NCI-H748 (cell line): Measurements from ENCODE around the gene TCF7.

Experiments
- DNase-seq: peaks from one replicate; lab custom pipeline; 2025; ENCODE audit not compliant: unreplicated experiment; lab: John Stamatoyannopoulos, UW

TCF7 gene

DNA sequence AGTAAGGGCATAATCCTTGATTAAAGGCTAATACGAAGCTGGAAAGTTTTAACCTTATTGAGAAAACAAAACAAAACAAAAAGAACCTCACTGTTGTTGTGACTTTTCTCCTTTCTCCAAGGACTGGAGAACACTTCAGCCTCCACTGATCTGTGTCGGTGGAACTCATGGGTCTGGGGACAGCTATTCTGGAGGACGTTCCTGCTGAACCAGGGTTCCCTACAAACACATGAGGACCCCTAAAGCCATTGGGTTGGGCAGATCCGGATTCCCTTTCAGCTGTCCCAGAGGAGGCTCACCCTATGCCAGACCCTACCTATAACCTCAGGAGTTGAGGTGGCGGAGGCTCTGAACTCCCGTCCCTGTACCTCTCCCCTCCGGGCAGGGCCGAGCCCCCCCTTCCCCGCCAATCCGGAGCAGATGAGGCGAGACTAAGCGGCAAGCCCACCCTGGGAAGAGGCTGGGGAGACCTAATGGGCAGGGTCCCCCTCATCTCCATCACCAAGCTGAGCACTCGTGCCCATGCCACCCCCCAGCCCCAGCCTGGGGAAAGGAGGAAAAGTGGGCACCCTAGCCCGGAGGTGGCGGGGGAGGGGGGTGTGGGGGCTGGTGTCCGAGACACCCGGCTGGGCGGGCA is 1.6 kb upstream of the TCF7 start:
- no peak for DNase-seq

DNA sequence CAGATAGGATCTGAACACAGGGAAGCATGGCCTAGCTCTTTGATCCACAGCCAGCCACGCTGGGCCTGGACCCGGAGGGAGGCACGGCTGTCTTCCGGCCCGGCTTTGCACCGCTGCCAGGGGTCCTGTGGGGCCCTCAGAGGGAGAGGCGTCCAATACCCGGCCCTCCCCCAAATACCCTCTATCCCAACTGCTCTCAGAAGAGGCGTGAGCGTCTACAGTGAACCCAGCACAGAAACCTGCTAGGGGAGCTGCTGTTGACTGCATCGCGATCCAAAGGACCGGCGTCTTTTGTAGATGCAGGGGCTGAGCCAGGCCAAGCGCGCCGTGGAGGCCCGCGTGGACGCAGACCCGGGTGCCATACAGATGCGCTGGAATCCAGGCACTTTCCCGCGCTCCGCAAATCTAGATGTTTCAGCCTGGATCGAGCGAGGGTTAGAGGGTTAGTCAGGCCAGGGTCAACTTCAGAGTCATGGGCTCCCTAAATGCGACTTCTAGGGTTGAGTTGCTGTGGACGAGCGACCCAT is 1.1 kb upstream of the TCF7 start:
- DNase-seq, result peak; percentile 7

DNA sequence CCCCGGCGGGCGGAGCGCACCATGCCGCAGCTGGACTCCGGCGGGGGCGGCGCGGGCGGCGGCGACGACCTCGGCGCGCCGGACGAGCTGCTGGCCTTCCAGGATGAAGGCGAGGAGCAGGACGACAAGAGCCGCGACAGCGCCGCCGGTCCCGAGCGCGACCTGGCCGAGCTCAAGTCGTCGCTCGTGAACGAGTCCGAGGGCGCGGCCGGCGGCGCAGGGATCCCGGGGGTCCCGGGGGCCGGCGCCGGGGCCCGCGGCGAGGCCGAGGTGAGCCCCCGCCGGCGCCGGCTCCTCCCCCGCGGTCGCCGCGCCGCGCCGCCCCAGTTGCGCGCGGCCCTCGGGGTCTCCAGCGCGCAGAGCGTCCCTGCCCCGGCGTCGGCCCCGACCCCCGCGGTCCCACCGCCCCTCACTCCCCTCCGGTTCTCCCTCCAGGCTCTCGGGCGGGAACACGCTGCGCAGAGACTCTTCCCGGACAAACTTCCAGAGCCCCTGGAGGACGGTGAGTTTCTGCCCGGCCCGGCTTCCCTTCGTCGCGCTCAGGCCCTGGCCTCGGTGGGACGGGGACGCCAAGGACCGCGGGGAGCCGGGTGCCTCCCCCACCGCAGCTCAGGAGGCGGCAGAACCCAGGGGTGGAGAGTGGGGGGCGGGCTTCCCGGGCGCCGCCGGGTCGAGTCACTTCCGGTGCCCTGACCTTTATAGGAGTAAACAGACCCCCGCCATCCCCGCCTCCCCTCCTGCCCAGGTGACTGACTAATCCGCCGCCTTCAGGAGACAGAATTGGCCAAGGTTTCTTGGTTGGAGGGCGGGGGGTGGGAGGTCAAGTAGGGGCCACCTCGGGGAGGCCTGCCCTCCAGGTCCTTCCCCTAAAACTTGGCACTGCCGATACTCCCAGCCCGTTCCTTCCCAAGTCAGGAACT is 665 bp downstream of the TCF7 start:
- peak; percentile 59 for DNase-seq

DNA sequence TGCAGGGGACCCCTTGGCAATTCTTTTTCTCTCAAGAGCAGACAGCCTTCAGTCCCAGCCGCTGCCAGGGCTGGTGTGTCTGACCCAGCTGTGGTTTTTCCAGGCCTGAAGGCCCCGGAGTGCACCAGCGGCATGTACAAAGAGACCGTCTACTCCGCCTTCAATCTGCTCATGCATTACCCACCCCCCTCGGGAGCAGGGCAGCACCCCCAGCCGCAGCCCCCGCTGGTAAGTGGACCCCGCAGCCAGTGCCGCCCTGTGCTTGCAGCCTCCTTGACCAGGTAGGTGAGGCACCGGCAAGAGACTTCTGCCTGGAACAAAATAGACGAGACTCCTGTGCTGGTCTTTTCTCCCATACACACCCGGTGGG is 1.3 kb downstream of the TCF7 start:
- peak; percentile 41 for DNase-seq

DNA sequence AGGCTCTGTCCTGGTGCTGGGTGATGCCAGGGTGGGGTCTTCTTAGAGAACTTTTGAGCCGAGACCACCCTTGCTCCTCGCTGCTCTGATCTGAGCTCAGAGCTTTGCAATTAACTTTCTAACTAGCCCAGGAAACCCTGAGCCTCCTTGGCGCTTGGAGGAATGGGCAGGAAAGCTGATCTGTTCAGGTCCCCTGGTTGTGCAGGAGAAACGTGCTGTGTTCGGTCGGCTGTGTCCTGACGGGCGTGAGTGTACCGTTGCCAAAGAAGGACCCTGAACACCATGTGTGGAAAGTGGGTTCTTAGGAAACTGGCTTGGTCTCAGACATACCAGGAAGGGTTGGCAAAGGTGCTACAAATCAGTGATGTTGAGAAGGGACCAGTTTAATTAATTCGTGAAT is 1.8 kb downstream of the TCF7 start:
- DNase-seq, result no peak

DNA sequence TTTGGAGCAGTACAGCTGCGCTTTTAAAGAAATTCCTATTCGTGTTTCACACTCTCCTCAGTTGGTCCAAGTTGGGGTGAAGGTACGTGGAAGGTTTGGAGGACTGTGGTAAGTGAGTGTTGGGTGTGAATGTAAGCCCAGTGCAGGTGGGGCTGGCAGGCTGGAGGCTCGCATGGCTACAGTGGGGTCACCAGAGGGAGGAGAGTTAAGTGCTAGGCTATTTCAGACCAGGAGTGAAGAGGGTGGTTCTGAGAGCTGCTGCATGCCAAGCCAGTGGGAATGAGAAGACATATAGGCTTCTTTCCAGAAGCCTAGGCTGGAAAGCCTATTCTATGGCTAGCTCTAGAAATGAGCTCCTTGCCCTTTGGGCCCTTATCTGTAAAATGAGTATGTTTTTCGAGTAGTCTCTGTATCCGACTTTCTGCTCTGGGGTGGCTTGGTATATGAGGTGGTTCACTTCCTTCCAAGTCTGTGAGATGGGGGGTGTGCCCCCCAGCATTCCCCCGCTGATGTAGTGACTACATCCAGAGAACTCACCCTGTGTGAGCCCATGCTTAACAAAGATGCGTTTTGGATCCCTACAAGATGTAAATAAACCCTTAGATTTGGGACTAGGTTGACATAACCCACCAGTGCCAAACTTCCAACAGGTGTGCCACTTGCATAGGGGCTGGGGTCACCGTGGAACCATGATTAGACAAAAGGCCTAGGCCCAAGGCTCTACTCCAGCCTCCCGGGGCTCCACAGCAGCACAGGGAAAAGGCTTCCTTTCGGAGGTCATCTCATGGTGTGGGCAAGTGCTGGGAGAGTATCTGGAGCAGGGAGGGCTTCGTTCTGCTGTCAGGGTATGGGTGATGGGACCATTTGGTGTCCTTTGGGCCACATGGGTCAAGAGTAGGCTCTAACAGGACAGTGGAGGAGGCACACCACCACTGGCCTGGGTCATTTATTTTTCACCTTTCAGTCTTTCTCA is 2.6 kb downstream of the TCF7 start:
- DNase-seq, result no peak

DNA sequence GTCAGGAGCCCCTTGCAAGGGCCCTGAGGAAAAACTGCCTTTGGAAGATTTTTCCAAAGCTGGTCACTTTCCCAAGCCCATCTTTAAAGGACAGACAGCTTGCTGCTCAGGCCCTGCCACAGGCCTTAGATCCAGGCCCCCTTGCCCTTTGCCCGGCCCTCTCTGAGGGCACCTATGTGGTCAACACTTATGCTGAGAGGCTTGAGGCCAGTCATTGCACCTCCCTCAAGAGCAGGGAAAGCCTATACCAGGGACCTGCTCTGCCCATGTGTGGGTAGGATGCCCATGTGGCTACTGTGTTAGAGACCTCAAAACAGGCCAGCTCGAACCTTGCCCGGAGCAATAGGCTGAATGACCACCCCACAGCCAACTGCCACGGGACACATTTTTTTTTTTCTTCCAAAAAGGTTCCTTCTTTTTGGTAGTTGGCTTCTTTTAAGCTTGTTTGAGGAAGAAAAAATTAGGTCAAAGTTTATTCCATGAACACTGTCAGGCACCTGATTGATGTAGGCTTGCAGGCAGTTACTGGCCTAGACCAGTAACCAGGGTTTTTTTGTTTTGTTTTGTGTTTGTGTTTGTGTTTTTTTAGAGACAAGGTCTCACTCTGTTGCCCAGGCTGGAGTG is 3.8 kb downstream of the TCF7 start:
- no peak for DNase-seq

DNA sequence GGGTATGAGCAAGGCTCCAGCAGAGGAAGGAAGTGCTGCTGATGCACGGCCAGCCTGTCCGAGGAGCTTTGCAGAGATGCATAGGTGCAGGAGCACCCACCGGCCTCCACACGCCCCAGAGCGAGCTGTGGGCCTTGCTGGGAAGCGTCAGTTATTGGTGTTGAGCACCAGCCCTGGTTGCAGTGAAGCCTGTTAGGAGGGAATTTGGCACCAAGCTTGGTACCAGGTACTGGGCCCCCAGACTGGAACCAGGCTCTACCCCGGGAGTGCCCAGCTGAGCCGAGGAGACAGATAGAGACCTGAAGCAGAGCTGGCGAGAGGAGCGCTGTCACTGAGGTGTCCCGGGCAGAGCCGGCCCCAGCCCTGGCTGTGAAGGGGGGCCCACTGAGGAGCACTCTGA is 5.2 kb downstream of the TCF7 start:
- DNase-seq, result no peak

DNA sequence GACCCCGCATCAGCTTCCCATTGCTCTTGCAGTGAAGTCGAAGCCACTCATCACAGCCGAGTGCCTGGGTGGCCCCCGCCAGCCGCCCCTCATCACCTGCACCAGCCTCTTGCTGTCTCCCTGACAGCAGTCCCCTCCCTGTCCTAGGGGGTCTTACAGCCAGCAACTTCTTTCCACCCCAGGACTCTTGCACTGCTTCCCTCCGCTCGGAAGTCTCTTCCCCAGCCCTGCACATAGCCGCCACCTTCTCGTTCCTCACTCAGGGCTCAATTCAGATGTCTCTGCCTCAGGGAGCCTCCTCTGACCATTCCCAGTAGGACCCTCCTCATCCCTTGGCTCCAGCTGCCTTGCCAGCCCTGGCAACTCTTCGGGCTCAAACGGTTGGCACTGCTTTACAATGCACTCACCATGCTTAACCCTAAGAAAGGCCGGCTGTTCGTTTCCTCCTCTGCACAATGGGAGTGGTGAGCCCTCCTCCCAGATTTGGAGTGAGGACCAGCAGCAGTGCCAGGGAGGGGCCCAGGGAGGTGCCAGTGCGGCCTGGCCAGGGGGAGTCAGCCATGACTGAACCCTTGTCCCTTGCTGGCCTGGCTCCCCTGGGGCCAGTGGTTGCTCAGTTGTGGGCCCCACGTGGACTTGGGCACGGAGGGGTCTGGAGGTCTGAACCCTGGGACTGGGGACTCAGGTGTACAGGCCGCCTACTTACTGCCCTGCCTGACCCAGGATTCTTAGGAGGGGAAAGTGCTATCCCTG is 6.1 kb downstream of the TCF7 start:
- no peak for DNase-seq

DNA sequence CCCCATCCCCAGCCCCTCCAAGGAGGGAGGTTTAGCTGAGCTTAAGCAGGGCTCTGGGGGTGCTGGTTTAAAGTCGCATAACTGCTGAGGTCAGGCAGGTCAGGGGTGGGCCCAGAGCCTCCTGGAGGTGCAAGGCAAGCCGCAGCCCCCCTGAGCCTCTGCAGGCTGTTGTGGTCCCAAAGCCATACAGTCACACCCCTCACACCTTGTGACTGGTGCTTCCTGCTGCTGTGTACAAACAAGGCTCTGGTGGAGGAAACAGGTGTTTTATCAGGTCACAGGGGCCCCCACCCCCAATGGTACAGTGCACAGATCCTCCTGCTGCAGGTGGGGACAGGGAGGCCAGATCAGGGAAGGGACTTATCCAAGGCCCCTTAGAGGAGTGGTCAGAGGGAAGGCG is 8.0 kb downstream of the TCF7 start:
- no peak for DNase-seq

DNA sequence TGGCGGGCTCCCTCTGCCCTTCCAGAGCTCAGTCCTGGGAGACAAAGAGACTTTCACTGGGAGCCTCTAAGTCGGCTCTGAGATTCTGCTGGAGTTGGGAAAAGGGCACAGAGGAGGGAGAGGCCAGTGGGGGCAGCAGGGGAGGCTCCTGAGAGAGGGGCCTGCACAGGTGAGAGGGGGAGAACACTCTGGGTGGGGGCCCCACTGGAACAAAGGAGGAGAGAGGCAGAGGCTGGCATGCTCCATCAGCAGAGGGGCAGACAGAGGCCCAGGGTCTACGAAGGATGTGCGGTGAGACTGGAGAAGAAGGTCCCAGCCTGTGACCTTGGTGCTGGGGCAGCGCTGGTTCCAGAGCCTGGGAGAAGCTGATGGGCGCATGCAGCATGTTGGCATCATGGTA is 8.9 kb downstream of the TCF7 start:
- no peak for DNase-seq

DNA sequence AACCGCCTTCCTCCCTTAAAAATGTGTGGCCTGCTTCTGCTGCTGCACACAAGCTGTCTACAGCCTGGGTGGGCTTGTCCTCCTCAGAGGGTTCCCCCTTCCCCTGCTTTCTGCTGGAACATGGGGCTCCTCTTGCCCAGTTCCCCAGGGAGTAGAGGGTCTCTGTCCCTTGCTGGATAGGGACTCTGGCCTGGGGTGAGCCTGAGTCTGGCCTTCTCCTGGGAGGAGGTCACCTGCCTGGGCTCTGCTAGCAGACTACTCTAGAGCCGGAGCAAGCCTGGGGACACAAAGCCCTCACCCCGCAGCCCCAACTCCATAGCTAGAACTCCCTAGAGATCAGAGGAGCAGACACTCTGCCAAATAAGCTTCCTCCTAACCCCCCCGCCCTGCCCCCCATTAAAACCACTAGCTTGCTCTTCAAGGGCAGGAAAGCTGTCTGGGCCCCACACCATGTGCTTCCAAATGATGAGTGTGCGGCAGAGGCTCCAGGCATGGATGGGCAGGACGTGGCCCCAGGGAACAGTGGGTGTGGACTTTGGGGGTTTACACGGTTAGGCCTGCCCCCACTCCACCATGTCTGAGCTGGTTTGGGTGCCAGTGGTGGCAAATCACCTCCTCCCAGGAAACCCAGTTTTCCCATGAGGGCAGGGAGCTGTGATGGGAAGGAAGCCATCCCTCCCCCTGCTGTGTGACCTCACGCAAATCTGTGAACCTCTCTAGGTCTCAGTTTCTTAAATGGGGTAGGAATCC is 10.0 kb downstream of the TCF7 start:
- DNase-seq, result no peak

DNA sequence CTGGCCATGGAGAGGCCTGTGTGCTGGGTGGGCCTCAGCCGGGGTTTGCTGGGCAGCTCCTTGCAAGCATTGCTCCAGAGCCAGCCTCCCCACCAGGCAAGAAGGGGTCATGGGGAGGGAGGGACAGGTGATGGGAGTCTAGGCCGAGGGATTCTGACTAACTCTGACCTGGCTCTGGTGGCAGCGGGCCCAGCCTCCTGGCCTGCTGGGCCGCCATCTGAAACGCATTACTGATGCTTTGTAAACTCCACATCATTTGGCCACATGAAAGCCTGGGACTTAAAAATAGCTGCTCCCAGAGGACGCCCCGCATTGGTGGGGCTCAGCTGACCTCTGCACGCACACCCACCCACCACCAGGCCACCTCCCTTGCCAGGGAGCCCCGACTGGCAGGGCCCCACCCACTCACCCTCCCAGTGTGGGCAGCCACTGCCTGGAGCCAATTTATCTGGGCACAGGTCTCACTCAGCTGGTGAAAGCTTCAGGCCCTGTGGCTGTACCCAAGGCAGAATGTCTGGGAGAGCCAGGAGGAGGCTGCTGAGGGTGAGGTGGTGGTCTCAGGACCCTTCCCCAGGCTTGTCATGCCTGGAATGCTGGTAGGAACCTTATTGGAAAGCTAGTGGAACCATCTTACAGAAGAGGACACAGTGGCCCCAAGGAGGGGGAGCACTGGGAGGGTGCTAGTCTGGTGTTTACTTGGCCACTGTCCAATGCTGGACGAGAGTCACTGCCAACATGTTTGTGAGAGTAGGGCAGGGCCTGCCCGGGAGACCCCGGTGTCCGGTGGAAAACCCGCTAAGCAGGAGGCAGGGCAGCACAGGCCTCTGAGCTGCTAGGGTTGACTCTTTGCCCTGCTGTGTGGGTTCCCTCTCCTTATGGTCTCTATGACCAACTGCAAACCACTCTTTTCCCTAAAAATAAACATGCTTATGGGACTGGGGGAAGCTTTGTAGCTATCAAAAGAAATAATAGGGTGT is 10.8 kb downstream of the TCF7 start:
- DNase-seq, result no peak

DNA sequence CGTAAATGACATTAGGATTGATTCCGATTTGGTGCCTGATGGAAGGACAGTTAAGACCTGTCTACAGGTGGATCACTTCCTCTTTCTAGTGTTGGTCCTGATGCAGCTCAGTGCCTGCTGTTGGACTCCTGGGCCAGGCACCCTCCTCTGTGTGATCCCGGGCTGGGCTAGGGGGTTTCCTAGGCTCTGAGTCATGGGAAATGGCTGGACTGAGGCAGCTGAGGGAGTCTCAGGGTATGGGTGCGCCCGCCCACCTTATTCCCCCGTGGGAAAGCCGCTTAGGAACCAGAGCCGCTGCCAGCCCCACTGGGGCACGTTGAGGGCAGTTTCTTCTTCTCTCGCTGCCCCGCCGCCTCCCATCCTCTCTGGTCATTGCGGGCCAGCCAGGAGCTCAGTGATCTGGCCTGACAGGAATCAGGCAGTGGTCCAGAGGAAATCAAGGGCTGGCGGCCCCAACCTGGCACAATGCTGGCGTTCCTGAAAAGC is 12.9 kb downstream of the TCF7 start:
- DNase-seq, result no peak

DNA sequence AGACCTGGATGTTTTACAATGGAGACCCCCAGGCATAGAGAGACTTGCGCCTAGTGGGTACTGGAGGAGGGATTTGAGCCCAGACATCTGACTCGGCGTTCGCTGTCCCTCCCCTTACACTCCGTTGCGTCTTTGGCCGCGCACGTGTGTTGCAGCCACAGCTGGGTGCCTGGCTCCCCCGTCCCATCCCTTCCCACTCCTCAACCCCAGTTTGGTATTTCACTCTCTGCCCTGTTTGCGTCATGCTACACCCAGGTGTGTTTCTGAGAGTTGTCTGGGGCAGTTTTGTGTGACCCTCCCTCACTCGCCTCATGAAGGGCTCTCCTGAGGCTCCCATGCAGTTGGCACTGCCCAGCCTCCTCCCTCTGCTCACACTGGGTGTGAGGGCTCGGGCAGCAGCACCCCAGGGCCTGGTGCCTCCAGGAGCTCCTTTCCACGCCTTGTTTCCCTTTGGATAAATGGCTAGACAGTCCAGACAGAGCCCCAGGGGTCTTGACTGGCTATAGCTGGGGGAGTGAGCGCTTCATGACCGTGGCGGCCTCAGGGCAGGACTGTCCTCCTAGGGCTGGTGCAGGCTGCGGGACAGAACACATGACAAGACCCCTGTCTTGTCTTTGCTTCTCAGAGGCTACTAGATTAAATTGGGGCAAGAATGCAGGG is 13.6 kb downstream of the TCF7 start:
- DNase-seq, result no peak

DNA sequence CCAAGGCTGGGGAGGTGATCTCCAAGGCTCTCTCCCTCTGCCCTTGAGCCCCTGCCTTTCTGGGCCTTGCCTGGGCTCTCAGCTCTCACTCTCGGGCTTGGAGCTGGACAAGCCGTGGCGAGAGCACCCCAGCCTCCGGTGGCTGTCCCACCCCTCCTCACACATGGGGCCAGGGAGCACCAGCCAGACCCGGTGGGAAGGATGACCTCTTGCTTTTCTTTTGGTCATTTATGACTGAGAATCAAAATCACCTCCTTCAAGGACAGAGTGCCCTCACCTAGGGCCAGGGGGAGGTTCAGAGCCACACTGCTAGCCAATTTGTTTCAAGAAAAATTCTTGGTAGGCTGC is 14.1 kb downstream of the TCF7 start:
- DNase-seq, result no peak

DNA sequence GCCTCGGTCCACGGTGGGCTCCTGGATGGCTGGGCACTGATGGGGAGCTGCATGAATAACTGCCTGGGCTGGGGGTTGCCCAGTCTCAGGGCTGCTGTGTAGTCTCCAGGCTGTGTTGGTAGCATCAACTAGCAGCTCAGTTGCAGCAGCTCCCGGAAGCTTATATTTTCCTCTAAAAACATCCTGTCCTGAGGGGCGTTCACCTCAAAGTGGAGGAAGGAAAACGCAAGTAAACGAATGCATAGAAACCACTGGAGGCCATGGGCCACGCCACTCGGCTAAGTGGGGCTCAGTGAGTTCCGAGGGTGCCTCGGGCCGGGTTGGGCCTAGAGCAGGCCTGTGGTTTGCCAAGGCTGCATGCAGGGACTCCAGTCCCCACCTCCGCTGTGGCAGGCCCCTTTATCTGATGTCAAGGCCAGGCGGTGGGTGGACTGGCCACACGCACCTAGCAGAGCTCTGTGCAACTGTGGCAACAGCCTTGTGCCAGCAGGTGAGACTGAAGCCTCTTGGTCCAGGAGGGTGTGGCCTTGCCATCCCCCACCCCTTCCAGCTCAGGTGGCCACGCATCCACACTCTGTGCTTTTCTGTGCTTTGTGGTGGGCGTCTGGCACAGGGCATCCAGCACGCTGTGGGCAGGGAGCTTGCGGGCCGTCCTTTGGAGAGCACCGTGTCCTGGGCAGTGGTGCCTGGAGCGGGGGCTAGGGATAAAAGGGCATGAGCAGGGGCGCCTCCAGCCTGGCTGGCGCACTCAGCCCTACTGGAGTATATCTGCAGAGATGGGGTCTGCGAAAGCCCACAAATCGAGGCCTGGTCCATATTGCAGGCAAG is 15.1 kb downstream of the TCF7 start:
- DNase-seq, result no peak
